Left ventricle myocardium inferior (tissue), 1 donor: ENCODE results near the gene NEK10. TPM values are rescaled to one million over a fixed set of nuclear protein-coding genes. Genes with fewer than 3 reads are reported as not detected.

Experiments used
- DNase-seq: peaks from one replicate; pipeline ENCODE4 v3.0.0-alpha.2; 2020
- H3K27ac ChIP-seq: fragments of 200-600 bp; replicated peaks from 2 replicates; pipeline ENCODE4 v1.8.0; 2021
- H3K27me3 ChIP-seq: fragments of 200-600 bp; 2 replicates; pipeline ENCODE4 v1.8.0; 2021; ENCODE audit warnings: low read depth
- H3K36me3 ChIP-seq: fragments of 200-600 bp; 2 replicates; pipeline ENCODE4 v1.8.0; 2021
- H3K4me1 ChIP-seq: fragments of 200-600 bp; 2 replicates; pipeline ENCODE4 v1.8.0; 2021
- H3K4me3 ChIP-seq: fragments of 200-600 bp; 2 replicates; pipeline ENCODE4 v1.8.0; 2021; ENCODE audit warnings: mild to moderate bottlenecking, moderate library complexity
- H3K9me3 ChIP-seq: fragments of 200-600 bp; replicated peaks from 2 replicates; pipeline ENCODE4 v1.8.0; 2021
- CTCF ChIP-seq: fragments of 200-600 bp; IDR thresholded peaks from 2 replicates; pipeline ENCODE4 v1.8.0; 2021; ENCODE audit warnings: antibody characterized with exemption, mild to moderate bottlenecking, borderline replicate concordance
- intact Hi-C: fragments of 100-400 bp; cut with micrococcal nuclease; formaldehyde crosslinking; loops from one replicate; pipeline ENCODE4 v1.11.0; 2022
- total RNA-seq: library from RNA; stranded (reverse); fragmentation: NEBNext Ultra II Directional; extraction: Animal tissue kit (Norgen Biotek cat#: 25700); gene quantifications from one replicate; pipeline ENCODE4 v1.2.1, GENCODE V29; 2021
- donor health status: DM: no; HTN: yes; CAD: no; lungs with severe emphysema.

The NEK10 gene
- total RNA-seq, 1 donor from 2014 or later = 11.5 TPM

GRCh38 chr3:27253831-27254230 is 115.4 kb downstream of the NEK10 start:
- H3K4me3 ChIP-seq = no peak overlapping the region
- no peaks in the 10 kb centered on the region for H3K27me3 ChIP-seq
- TF ChIP-seq CTCF = peak; percentile 56
- intact Hi-C loops = no loop called here
- no peaks in the 10 kb centered on the region for H3K36me3 ChIP-seq
- H3K27ac ChIP-seq = no peak overlapping the region
- no peaks in the 10 kb centered on the region for H3K4me1 ChIP-seq
- peaks cover under 1% of the 10 kb centered on the region for H3K9me3 ChIP-seq
- no peak for DNase-seq

GRCh38 chr3:27253391-27253790 is 115.8 kb downstream of the NEK10 start:
- no peak overlapping the region for H3K4me3 ChIP-seq
- intact Hi-C loops = no loop called here
- H3K27ac ChIP-seq = no peak overlapping the region
- H3K4me1 ChIP-seq = no peaks in the 10 kb centered on the region
- no peaks in the 10 kb centered on the region for H3K27me3 ChIP-seq
- no peaks in the 10 kb centered on the region for H3K36me3 ChIP-seq
- H3K9me3 ChIP-seq = no peaks in the 10 kb centered on the region
- DNase-seq = no peak
- TF ChIP-seq CTCF = no peak

GRCh38 chr3:27252646-27253045 is 116.5 kb downstream of the NEK10 start:
- no peak for TF ChIP-seq CTCF
- intact Hi-C loops = no loop called here
- Histone ChIP-seq H3K4me3 (no peak overlapping the region), H3K36me3 (no peaks in the 10 kb centered on the region), H3K27me3 (no peaks in the 10 kb centered on the region), H3K4me1 (no peaks in the 10 kb centered on the region), H3K9me3 (no peaks in the 10 kb centered on the region), H3K27ac (no peak overlapping the region)
- no peak for DNase-seq

- intact Hi-C loops = no loop called here
- no peaks in the 10 kb centered on the region for H3K36me3 ChIP-seq
- DNase-seq = no peak
- H3K4me1 ChIP-seq = no peaks in the 10 kb centered on the region
- H3K27me3 ChIP-seq = no peaks in the 10 kb centered on the region
- no peak for TF ChIP-seq CTCF
- H3K9me3 ChIP-seq = no peaks in the 10 kb centered on the region
- H3K27ac ChIP-seq = no peak overlapping the region
- no peak overlapping the region for H3K4me3 ChIP-seq
These were observed 124.8 kb downstream of the NEK10 start for GRCh38 chr3:27244374-27244773.

GRCh38 chr3:27239951-27240350 is 129.2 kb downstream of the NEK10 start:
- H3K4me1 ChIP-seq = no peaks in the 10 kb centered on the region
- DNase-seq = no peak
- H3K4me3 ChIP-seq = no peak overlapping the region

More at GRCh38 chr3:27239951-27240350, 129.2 kb downstream of the NEK10 start:
- Histone ChIP-seq H3K27me3 (no peaks in the 10 kb centered on the region), H3K36me3 (peaks cover 9% of the 10 kb centered on the region), H3K9me3 (peaks cover 42% of the 10 kb centered on the region), H3K27ac (no peak overlapping the region)
- intact Hi-C loops = no loop called here
- TF ChIP-seq CTCF = no peak
